GM13977 (cell line): ENCODE data around the gene OR2H2.
A peak's percentile ranks its signal among the peaks of the same experiment; 100 is the strongest.

Experiments used
- DNase-seq: peaks from one replicate; pipeline ENCODE4 v3.0.0; 2012; ENCODE audit warnings: low spot score
- in situ Hi-C: fragments of 300-500 bp; cut with MboI; formaldehyde crosslinking; loops from one replicate; pipeline ENCODE4 v1.12.0; 2022; ENCODE audit warnings: low sequenced_read_pairs, low pct_unique_long_range_greater_than_20kb, mixed read lengths, inconsistent platforms; ENCODE audit not compliant: unreplicated experiment
- TF ChIP-seq, protein P1 (sequence below): IDR thresholded peaks from 2 replicates; pipeline ENCODE4 v1.5.1; 2012; ENCODE audit warnings: mild to moderate bottlenecking, control low read depth; ENCODE audit not compliant: insufficient read depth; ENCODE audit errors: extremely low read depth, missing control alignments

OR2H2 gene

DNA sequence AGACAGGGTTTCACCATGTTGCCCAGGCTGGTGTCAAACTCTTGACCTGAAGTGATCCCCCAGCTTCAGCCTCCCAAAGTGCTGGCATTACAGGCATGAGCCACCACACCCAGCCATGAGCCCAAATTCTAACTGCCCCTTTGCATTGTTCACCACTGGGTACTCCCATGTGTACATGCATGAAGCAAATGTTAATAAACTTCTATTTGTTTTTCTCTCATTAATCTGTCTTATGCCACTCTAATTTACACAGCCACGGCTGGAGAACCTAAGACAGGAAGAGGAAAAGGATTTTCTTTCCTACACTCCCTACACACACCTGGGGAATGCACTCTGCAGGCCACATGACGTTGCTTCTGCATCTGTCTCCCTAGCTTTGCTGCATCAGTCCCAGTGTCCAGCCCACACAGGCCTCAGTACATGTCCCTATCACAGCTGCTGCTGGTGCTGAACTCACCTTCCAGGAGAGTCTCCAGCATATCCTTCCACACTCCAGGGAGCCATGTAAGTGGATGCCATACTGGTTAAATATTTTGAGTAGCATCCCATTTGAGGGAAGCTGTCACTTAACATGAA lies 13.3 kb downstream of the OR2H2 start:
- TF ChIP-seq, protein P1, sequence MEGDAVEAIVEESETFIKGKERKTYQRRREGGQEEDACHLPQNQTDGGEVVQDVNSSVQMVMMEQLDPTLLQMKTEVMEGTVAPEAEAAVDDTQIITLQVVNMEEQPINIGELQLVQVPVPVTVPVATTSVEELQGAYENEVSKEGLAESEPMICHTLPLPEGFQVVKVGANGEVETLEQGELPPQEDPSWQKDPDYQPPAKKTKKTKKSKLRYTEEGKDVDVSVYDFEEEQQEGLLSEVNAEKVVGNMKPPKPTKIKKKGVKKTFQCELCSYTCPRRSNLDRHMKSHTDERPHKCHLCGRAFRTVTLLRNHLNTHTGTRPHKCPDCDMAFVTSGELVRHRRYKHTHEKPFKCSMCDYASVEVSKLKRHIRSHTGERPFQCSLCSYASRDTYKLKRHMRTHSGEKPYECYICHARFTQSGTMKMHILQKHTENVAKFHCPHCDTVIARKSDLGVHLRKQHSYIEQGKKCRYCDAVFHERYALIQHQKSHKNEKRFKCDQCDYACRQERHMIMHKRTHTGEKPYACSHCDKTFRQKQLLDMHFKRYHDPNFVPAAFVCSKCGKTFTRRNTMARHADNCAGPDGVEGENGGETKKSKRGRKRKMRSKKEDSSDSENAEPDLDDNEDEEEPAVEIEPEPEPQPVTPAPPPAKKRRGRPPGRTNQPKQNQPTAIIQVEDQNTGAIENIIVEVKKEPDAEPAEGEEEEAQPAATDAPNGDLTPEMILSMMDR: no peak
- no peak for DNase-seq
- in situ Hi-C loops: loop anchor here (25.0 kb wide), 1 partner anchor 911 kb away; no protein-coding TSS in a partner anchor

GRCh38 chr6:29602564-29603361 lies 17.8 kb downstream of the OR2H2 start:
- DNase-seq: no peak

GRCh38 chr6:29603456-29603855 lies 18.5 kb downstream of the OR2H2 start:
- no peak for DNase-seq
- in situ Hi-C loops: no loop called here
- TF ChIP-seq, protein P1: no peak

More at GRCh38 chr6:29602564-29603361, 17.8 kb downstream of the OR2H2 start:
- TF ChIP-seq, protein P1: peak; percentile 19
- in situ Hi-C loops: no loop called here

DNA sequence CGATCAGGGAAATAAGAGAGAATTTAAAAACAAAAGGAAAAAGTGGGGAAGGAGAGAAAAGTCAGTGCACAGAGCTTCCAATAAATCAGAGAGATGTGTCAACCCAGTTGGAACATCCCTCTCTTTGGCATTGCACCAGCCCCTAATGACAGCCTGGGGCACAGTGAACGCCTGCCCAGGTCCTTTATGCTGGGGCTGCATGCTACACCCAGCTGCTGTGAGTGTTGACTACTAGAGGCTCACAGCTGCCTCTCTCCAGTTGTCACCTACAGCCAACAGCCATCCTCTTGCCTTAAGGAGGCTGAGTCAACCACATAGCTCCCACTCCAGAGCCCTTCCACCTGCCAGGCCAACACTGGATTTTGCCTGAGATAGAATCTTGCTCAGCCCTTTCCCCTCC lies 19.0 kb downstream of the OR2H2 start:
- no peak for DNase-seq
- in situ Hi-C loops: no loop called here
- TF ChIP-seq, protein P1: no peak

DNA sequence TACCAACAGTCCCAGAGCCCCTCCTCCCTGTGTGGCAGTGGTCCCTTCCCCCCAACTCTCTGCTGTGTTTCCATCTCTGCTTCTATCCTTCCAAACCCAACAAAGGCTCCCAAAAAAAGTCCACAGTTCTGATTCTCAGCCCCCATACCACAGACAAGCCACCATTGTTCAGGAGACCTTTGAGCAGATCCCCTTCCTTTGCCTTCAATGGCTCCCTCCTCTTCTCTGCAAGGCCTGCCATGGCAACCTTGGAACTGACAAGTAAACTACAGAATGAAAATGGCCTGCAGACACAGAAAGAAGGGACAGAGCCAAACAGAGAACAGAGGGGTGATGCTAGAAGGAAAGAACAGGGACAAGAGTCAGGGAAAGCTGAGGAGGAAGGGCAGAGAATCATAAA lies 23.2 kb downstream of the OR2H2 start:
- no peak for DNase-seq
- TF ChIP-seq, protein P1: no peak
- in situ Hi-C loops: no loop called here

- no peak for DNase-seq
- in situ Hi-C loops: no loop called here
- TF ChIP-seq, protein P1: no peak
These were observed 25.6 kb downstream of the OR2H2 start for GRCh38 chr6:29610540-29610939.
